C4-2B (cell line): Measurements from ENCODE around the gene NUP214.

Source experiments
- ZFX ChIP-seq: fragments of 450-650 bp; IDR thresholded peaks from 2 replicates; pipeline ENCODE4 v1.6.1; 2017
- TF ChIP-seq, protein P1 (sequence below): fragments of 450-650 bp; conservative IDR thresholded peaks from 2 replicates; pipeline ENCODE4 v1.5.1; 2017; ENCODE audit warnings: mild to moderate bottlenecking

DNA sequence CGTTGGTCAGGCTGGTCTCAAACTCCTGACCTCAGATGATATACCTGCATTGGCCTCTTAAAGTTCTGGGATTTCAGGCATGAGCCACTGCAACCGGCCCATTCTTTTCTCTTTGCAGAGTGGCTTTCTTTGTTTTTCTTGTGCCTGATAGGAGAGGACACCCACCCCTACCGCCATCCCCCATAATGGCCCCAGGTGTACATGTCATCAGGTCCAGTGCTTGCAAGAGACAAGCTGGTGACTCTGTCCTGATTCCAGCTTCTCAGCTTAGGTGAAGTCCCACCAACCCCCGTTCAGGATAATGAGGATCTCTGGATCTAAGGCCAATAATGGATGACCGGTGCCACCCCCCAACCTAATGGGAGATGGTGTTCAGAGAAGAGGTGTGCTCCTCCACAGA, 31.4 kb upstream of the NUP214 start:
- TF ChIP-seq, protein P1, sequence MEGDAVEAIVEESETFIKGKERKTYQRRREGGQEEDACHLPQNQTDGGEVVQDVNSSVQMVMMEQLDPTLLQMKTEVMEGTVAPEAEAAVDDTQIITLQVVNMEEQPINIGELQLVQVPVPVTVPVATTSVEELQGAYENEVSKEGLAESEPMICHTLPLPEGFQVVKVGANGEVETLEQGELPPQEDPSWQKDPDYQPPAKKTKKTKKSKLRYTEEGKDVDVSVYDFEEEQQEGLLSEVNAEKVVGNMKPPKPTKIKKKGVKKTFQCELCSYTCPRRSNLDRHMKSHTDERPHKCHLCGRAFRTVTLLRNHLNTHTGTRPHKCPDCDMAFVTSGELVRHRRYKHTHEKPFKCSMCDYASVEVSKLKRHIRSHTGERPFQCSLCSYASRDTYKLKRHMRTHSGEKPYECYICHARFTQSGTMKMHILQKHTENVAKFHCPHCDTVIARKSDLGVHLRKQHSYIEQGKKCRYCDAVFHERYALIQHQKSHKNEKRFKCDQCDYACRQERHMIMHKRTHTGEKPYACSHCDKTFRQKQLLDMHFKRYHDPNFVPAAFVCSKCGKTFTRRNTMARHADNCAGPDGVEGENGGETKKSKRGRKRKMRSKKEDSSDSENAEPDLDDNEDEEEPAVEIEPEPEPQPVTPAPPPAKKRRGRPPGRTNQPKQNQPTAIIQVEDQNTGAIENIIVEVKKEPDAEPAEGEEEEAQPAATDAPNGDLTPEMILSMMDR: no peak
- no peak for TF ChIP-seq ZFX
